Measurements from ENCODE around the gene CNBD2.

CNBD2 gene

GRCh38 chr20:36035745-36036144, 67.4 kb downstream of the CNBD2 start:
- H3K27ac ChIP-seq = no peak overlapping the region
- H3K9ac ChIP-seq = no peak overlapping the region
- H3K36me3 ChIP-seq (ENCODE audit: insufficient read depth) = no peaks in the 10 kb centered on the region
- no peak overlapping the region for H3K4me2 ChIP-seq
- no peaks in the 10 kb centered on the region for H3K27me3 ChIP-seq (ENCODE audit: insufficient read depth, low read depth)
- H3K4me3 ChIP-seq (IDR thresholded peaks at IDR 0.05; ENCODE audit: insufficient read depth, low read depth, low read length) = no peak overlapping the region
- H4K20me1 ChIP-seq (ENCODE audit: insufficient read depth) = no peaks in the 10 kb centered on the region
- no peak overlapping the region for H2AFZ ChIP-seq (ENCODE audit: low read depth)
- no peaks in the 10 kb centered on the region for H3K4me1 ChIP-seq (ENCODE audit: low read depth, poor library complexity, severe bottlenecking)
- H3K79me2 ChIP-seq (ENCODE audit: insufficient read depth, low read depth) = no peaks in the 10 kb centered on the region
- TF ChIP-seq, protein P1, sequence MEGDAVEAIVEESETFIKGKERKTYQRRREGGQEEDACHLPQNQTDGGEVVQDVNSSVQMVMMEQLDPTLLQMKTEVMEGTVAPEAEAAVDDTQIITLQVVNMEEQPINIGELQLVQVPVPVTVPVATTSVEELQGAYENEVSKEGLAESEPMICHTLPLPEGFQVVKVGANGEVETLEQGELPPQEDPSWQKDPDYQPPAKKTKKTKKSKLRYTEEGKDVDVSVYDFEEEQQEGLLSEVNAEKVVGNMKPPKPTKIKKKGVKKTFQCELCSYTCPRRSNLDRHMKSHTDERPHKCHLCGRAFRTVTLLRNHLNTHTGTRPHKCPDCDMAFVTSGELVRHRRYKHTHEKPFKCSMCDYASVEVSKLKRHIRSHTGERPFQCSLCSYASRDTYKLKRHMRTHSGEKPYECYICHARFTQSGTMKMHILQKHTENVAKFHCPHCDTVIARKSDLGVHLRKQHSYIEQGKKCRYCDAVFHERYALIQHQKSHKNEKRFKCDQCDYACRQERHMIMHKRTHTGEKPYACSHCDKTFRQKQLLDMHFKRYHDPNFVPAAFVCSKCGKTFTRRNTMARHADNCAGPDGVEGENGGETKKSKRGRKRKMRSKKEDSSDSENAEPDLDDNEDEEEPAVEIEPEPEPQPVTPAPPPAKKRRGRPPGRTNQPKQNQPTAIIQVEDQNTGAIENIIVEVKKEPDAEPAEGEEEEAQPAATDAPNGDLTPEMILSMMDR (conservative IDR thresholded peaks at IDR 0.05; ENCODE audit: low read depth, low read length) = no peak

DNA sequence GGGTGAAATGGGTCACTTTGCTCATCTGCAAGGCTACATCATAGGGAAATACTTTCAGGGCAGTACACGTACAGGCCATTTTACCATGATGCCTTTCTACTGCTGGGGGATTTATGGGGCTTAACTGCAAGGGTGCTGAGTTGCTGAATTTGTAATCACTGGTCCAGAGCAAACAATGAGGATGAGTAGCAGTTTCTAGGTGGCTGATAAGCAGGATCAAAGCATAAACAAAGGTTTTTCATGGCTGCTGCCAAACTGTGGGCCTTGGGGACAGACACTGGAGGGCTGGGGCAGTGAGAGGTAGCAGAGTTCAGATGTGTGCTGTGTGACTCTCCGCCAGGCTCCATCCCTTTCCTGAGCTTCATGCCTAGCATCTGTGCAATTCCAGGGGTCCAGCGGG, 68.3 kb downstream of the CNBD2 start:
- H3K4me2 ChIP-seq = no peak overlapping the region
- TF ChIP-seq, protein P1 (conservative IDR thresholded peaks at IDR 0.05; ENCODE audit: low read depth, low read length) = no peak
- H4K20me1 ChIP-seq (ENCODE audit: insufficient read depth) = no peaks in the 10 kb centered on the region

DNA sequence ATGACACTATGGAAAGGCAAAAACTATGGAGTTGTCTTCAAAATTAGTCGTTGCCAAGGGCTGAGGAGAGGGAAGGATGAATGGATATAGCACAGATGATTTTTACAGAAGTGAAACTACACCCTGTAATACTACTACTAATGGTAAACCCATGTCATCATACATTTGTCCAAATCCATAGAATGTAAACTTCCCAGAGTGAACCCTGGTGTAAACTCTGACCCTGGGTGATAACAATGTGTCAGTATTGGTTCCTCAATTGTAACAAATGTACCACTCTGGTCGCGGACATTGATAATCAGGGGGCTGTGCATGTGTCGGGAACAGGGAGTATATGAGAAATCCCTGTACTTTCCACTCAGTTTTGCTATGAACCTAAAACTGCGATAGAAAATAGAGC, 72.2 kb downstream of the CNBD2 start:
- TF ChIP-seq, protein P1 (conservative IDR thresholded peaks at IDR 0.05; ENCODE audit: low read depth, low read length) = no peak
- no peak overlapping the region for H3K4me3 ChIP-seq (IDR thresholded peaks at IDR 0.05; ENCODE audit: insufficient read depth, low read depth, low read length)
- no peaks in the 10 kb centered on the region for H3K27me3 ChIP-seq (ENCODE audit: insufficient read depth, low read depth)
- no peak overlapping the region for H3K4me2 ChIP-seq
- H3K36me3 ChIP-seq (ENCODE audit: insufficient read depth) = no peaks in the 10 kb centered on the region
- H3K27ac ChIP-seq = no peak overlapping the region
- H3K4me1 ChIP-seq (ENCODE audit: low read depth, poor library complexity, severe bottlenecking) = no peaks in the 10 kb centered on the region
- H3K9ac ChIP-seq = no peak overlapping the region
- peaks cover 4% of the 10 kb centered on the region; the same call in 1 of the 2 replicates for H3K79me2 ChIP-seq (ENCODE audit: insufficient read depth, low read depth)
- H4K20me1 ChIP-seq (ENCODE audit: insufficient read depth) = no peaks in the 10 kb centered on the region
- H2AFZ ChIP-seq (ENCODE audit: low read depth) = no peak overlapping the region

More for the DNA sequence above, 68.3 kb downstream of the CNBD2 start:
- Histone ChIP-seq H3K27ac (no peak overlapping the region), H3K79me2 (ENCODE audit: insufficient read depth, low read depth) (no peaks in the 10 kb centered on the region), H3K27me3 (ENCODE audit: insufficient read depth, low read depth) (no peaks in the 10 kb centered on the region), H3K9ac (no peak overlapping the region), H3K4me1 (ENCODE audit: low read depth, poor library complexity, severe bottlenecking) (no peaks in the 10 kb centered on the region), H3K4me3 (IDR thresholded peaks at IDR 0.05; ENCODE audit: insufficient read depth, low read depth, low read length) (no peak overlapping the region), H2AFZ (ENCODE audit: low read depth) (no peak overlapping the region), H3K36me3 (ENCODE audit: insufficient read depth) (no peaks in the 10 kb centered on the region)

GRCh38 chr20:36043441-36043840, 75.1 kb downstream of the CNBD2 start:
- TF ChIP-seq, protein P1 (conservative IDR thresholded peaks at IDR 0.05; ENCODE audit: low read depth, low read length) = no peak
- peaks cover 31% of the 10 kb centered on the region for H3K79me2 ChIP-seq (ENCODE audit: insufficient read depth, low read depth)
- H2AFZ ChIP-seq (ENCODE audit: low read depth) = no peak overlapping the region
- H3K4me3 ChIP-seq (IDR thresholded peaks at IDR 0.05; ENCODE audit: insufficient read depth, low read depth, low read length) = no peak overlapping the region
- H4K20me1 ChIP-seq (ENCODE audit: insufficient read depth) = peaks cover 14% of the 10 kb centered on the region
- no peak overlapping the region for H3K4me2 ChIP-seq
- no peaks in the 10 kb centered on the region for H3K27me3 ChIP-seq (ENCODE audit: insufficient read depth, low read depth)
- no peak overlapping the region for H3K9ac ChIP-seq
- peaks cover 8% of the 10 kb centered on the region for H3K4me1 ChIP-seq (ENCODE audit: low read depth, poor library complexity, severe bottlenecking)
- H3K27ac ChIP-seq = no peak overlapping the region
- no peaks in the 10 kb centered on the region for H3K36me3 ChIP-seq (ENCODE audit: insufficient read depth)
